Neural cell (in vitro differentiated cells): ENCODE results near the gene RPS19BP1. TPM values are rescaled to one million over a fixed set of nuclear protein-coding genes. Genes with fewer than 3 reads are reported as not detected.

Experiments
- H2AFZ ChIP-seq: fragments of 200-600, 300-800 bp; sonication (generic), shearing (Covaris generic); 2 replicates; pipeline ENCODE4 v1.6.0; 2014; ENCODE audit warnings: low read depth, mild to moderate bottlenecking, antibody characterized with exemption, low read length, moderate library complexity
- H3F3A ChIP-seq: fragments of 200-600 bp; shearing (Covaris generic); 2 replicates; pipeline ENCODE4 v1.6.1; 2016; ENCODE audit warnings: mild to moderate bottlenecking, moderate library complexity, mixed read lengths, antibody characterized with exemption, low read length; ENCODE audit not compliant: insufficient read depth, poor library complexity, severe bottlenecking
- H3K27ac ChIP-seq: fragments of 200-600, 300-800 bp; sonication (generic), shearing (Covaris generic); 2 replicates; pipeline ENCODE4 v1.5.1; 2014; ENCODE audit warnings: mild to moderate bottlenecking, low read length, moderate library complexity
- H3K27me3 ChIP-seq: fragments of 300-800, 200-600 bp; sonication (generic), shearing (Covaris generic); 2 replicates; pipeline ENCODE4 v1.6.0; 2014; ENCODE audit warnings: mild to moderate bottlenecking, low read depth, low read length, moderate library complexity; ENCODE audit not compliant: insufficient read depth
- H3K36me3 ChIP-seq: fragments of 300-800, 200-600 bp; sonication (generic), shearing (Covaris generic); 2 replicates; pipeline ENCODE4 v1.5.1; 2014; ENCODE audit warnings: mild to moderate bottlenecking, antibody characterized with exemption, low read length, moderate library complexity; ENCODE audit not compliant: insufficient read depth
- H3K4me2 ChIP-seq: fragments of 300-800, 200-600 bp; sonication (generic), shearing (Covaris generic); 2 replicates; pipeline ENCODE4 v1.6.0; 2014; ENCODE audit warnings: mild to moderate bottlenecking, low read length
- H3K4me3 ChIP-seq: fragments of 300-800, 200-600 bp; sonication (generic), shearing (Covaris generic); 2 replicates; pipeline ENCODE4 v1.5.1; 2014; ENCODE audit warnings: mild to moderate bottlenecking, low read length, moderate library complexity
- H3K79me2 ChIP-seq: fragments of 200-600 bp; shearing (Covaris generic); replicated peaks from 2 replicates; pipeline ENCODE4 v1.6.0; 2014; ENCODE audit warnings: mild to moderate bottlenecking, low read length, moderate library complexity; ENCODE audit not compliant: insufficient read depth
- H3K9ac ChIP-seq: fragments of 300-800, 200-600 bp; sonication (generic), shearing (Covaris generic); 2 replicates; pipeline ENCODE4 v1.6.1; 2016; ENCODE audit warnings: mild to moderate bottlenecking, low read length, mixed read lengths
- H3K9me2 ChIP-seq: fragments of 200-600 bp; shearing (Covaris generic); 2 replicates; pipeline ENCODE4 v1.6.1; 2016; ENCODE audit warnings: mild to moderate bottlenecking, low read length, mixed read lengths; ENCODE audit not compliant: insufficient read depth
- H3K9me3 ChIP-seq: fragments of 200-600, 300-800 bp; sonication (generic), shearing (Covaris generic); 2 replicates; pipeline ENCODE4 v1.6.1; 2016; ENCODE audit warnings: mild to moderate bottlenecking, mixed run types, low read length, moderate library complexity, mixed read lengths
- H4K20me1 ChIP-seq: fragments of 200-600 bp; shearing (Covaris generic); 2 replicates; pipeline ENCODE4 v1.6.1; 2016; ENCODE audit warnings: mild to moderate bottlenecking, mixed run types; ENCODE audit not compliant: insufficient read depth
- EP300 ChIP-seq: fragments of 450-650 bp; conservative IDR thresholded peaks from 2 replicates; pipeline ENCODE4 v1.6.1; 2014; ENCODE audit warnings: antibody characterized with exemption, mild to moderate bottlenecking, moderate library complexity; ENCODE audit not compliant: poor library complexity, severe bottlenecking
- EZH2 ChIP-seq: fragments of 200-600, 300-800 bp; shearing (Covaris generic), sonication (generic); IDR thresholded peaks from 2 replicates; pipeline ENCODE4 v1.6.1; 2014; ENCODE audit warnings: antibody characterized with exemption, low read length, borderline replicate concordance, mild to moderate bottlenecking; ENCODE audit not compliant: insufficient read depth, poor library complexity, severe bottlenecking
- MXI1 ChIP-seq: fragments of 450-650 bp; conservative IDR thresholded peaks from 2 replicates; pipeline ENCODE4 v1.6.1; 2014; ENCODE audit warnings: antibody characterized with exemption, mild to moderate bottlenecking; ENCODE audit not compliant: poor library complexity, severe bottlenecking
- POLR2AphosphoS5 ChIP-seq: IDR thresholded peaks from 2 replicates; pipeline ENCODE4 v1.6.1; 2012
- RAD21 ChIP-seq: fragments of 450-650 bp; conservative IDR thresholded peaks from 2 replicates; pipeline ENCODE4 v1.6.1; 2014; ENCODE audit warnings: antibody characterized with exemption, mild to moderate bottlenecking, moderate library complexity
- SMC3 ChIP-seq: fragments of 450-650 bp; conservative IDR thresholded peaks from 2 replicates; pipeline ENCODE4 v1.6.1; 2014; ENCODE audit warnings: antibody characterized with exemption, mild to moderate bottlenecking, moderate library complexity; ENCODE audit not compliant: poor library complexity
- TAF1 ChIP-seq: IDR thresholded peaks from 2 replicates; pipeline ENCODE4 v1.6.1; 2012; ENCODE audit warnings: low read depth
- polyA plus RNA-seq: library from polyadenylated mRNA; depleted of rRNA; stranded (reverse); fragments of >200 nt; gene quantifications from 2 replicates; pipeline ENCODE4 v1.2.3, GENCODE V29; 2014
- TF ChIP-seq, protein P1 (sequence below): fragments of 450-650 bp; IDR thresholded peaks from 2 replicates; pipeline ENCODE4 v1.5.1; 2014; ENCODE audit warnings: antibody characterized with exemption, mild to moderate bottlenecking, moderate library complexity; ENCODE audit not compliant: poor library complexity, severe bottlenecking
- TF ChIP-seq, protein P2 (sequence below): IDR thresholded peaks from 2 replicates; pipeline ENCODE4 v1.6.1; 2012; ENCODE audit warnings: borderline replicate concordance

Gene RPS19BP1
- polyA plus RNA-seq, 1 donor from 2014 or later, result 164 TPM

DNA sequence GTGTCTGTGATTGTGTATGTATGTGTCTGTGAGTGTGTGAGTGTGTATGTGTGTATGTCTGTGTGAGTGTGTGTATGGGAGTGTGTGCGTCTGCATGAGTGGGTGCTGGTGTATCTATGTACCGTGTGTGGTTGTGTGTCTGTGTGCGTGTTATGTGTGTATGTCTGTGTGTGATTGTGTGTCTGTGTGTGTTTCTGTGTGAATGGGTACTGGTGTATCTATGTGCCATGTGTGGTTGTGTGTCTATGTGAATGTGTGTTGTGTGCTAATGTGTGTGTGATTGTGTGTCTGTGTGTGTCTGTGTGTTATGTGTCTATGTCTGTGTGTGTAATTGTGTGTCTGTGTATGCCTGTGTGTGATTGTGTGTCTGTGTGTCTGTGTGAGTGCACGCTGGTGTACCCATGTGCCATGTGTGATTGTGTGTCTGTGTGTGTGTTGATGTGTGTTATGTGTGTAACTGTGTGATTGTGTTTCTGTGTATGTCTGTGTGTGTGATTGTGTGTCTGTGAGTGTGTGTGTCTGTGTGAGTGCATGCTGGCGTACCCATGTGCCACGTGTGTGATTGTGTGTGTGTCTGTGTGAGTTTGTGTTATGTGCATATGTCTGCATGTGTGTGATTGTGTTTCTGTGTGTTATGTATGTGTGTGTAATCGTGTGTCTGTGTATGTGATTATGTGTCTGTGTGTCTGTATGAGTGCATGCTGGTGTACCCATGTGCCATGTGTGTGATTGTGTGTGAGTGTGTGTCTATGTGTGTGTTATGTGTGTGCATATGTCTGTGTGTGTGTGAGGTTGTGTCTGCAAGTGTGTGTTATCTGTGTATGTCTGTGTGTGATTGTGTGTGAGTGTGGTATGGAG, 31.3 kb upstream of the RPS19BP1 start:
- Histone ChIP-seq H3K4me2 (no peak overlapping the region), H2AFZ (no peak overlapping the region), H3K27me3 (peaks cover 17% of the 10 kb centered on the region), H3K9ac (no peak overlapping the region), H3K9me2 (no peaks in the 10 kb centered on the region), H3K9me3 (no peaks in the 10 kb centered on the region), H3K4me3 (no peak overlapping the region), H3K27ac (no peak overlapping the region), H3K36me3 (no peaks in the 10 kb centered on the region), H4K20me1 (no peaks in the 10 kb centered on the region), H3K79me2 (no peaks in the 10 kb centered on the region), H3F3A (no peaks in the 10 kb centered on the region)
- TF ChIP-seq POLR2AphosphoS5, result no peak
- TF ChIP-seq EP300, result no peak
- TF ChIP-seq, protein P1, sequence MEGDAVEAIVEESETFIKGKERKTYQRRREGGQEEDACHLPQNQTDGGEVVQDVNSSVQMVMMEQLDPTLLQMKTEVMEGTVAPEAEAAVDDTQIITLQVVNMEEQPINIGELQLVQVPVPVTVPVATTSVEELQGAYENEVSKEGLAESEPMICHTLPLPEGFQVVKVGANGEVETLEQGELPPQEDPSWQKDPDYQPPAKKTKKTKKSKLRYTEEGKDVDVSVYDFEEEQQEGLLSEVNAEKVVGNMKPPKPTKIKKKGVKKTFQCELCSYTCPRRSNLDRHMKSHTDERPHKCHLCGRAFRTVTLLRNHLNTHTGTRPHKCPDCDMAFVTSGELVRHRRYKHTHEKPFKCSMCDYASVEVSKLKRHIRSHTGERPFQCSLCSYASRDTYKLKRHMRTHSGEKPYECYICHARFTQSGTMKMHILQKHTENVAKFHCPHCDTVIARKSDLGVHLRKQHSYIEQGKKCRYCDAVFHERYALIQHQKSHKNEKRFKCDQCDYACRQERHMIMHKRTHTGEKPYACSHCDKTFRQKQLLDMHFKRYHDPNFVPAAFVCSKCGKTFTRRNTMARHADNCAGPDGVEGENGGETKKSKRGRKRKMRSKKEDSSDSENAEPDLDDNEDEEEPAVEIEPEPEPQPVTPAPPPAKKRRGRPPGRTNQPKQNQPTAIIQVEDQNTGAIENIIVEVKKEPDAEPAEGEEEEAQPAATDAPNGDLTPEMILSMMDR, result no peak
- TF ChIP-seq EZH2, result no peak
- no peak for TF ChIP-seq RAD21
- no peak for TF ChIP-seq SMC3
- no peak for TF ChIP-seq TAF1
- TF ChIP-seq MXI1, result no peak
- TF ChIP-seq, protein P2, sequence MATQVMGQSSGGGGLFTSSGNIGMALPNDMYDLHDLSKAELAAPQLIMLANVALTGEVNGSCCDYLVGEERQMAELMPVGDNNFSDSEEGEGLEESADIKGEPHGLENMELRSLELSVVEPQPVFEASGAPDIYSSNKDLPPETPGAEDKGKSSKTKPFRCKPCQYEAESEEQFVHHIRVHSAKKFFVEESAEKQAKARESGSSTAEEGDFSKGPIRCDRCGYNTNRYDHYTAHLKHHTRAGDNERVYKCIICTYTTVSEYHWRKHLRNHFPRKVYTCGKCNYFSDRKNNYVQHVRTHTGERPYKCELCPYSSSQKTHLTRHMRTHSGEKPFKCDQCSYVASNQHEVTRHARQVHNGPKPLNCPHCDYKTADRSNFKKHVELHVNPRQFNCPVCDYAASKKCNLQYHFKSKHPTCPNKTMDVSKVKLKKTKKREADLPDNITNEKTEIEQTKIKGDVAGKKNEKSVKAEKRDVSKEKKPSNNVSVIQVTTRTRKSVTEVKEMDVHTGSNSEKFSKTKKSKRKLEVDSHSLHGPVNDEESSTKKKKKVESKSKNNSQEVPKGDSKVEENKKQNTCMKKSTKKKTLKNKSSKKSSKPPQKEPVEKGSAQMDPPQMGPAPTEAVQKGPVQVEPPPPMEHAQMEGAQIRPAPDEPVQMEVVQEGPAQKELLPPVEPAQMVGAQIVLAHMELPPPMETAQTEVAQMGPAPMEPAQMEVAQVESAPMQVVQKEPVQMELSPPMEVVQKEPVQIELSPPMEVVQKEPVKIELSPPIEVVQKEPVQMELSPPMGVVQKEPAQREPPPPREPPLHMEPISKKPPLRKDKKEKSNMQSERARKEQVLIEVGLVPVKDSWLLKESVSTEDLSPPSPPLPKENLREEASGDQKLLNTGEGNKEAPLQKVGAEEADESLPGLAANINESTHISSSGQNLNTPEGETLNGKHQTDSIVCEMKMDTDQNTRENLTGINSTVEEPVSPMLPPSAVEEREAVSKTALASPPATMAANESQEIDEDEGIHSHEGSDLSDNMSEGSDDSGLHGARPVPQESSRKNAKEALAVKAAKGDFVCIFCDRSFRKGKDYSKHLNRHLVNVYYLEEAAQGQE, result no peak

DNA sequence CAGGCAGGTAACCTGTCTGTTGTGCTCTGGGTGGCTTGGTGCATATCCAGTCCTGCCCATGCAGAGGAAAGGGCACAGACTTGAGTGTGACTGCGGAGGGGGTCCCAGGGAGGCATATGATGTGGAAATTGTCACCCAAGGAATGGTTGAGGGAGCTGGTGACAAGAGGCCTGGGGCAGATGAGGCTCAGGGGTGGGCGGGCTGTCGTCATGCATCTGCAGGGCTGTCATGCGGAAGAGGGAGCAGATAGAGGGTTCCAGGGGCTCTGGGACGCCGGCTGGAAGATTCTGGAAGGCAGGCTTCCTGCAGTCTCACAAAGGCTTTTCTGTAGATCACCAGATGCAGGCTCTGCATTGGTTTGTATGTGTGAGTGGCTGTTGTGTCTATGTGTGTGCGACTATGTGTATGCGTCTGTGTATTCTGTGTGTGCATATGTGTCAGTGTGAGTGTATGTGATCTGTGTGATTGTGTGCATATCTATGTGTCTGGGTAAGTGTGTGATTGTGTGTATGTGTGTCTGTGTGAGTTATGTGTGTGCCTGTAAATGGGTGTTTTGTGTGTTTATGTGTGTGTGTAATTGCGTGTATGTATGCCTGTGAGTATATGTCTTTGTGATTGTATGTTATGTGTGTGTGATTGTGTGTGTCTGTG, 30.4 kb upstream of the RPS19BP1 start:
- no peaks in the 10 kb centered on the region for H3F3A ChIP-seq
- no peak overlapping the region for H2AFZ ChIP-seq
- TF ChIP-seq EZH2 (no peak), EP300 (no peak), RAD21 (no peak), MXI1 (no peak), POLR2AphosphoS5 (no peak), TAF1 (no peak), SMC3 (no peak)
- TF ChIP-seq, protein P2, result no peak
- TF ChIP-seq, protein P1, result no peak
- no peak overlapping the region for H3K27ac ChIP-seq
- H3K4me2 ChIP-seq, result no peak overlapping the region
- H3K9me2 ChIP-seq, result no peaks in the 10 kb centered on the region
- H3K79me2 ChIP-seq, result no peaks in the 10 kb centered on the region
- H3K27me3 ChIP-seq, result peaks cover 25% of the 10 kb centered on the region
- no peak overlapping the region for H3K9ac ChIP-seq
- no peaks in the 10 kb centered on the region for H3K36me3 ChIP-seq
- no peak overlapping the region for H3K4me3 ChIP-seq
- no peaks in the 10 kb centered on the region for H3K9me3 ChIP-seq
- no peaks in the 10 kb centered on the region for H4K20me1 ChIP-seq
